ENCODE data around the gene GMDS.

GMDS gene

GRCh38 chr6:1586256-1586655 lies 659.1 kb downstream of the GMDS start:
- Histone ChIP-seq H3F3A (ENCODE audit: insufficient read depth, low read length) (no peaks in the 10 kb centered on the region), H2AFZ (ENCODE audit: low read length) (no peak overlapping the region), H3K9me2 (replicated peaks; ENCODE audit: insufficient read depth, low read length) (no peaks in the 10 kb centered on the region), H3K9ac (ENCODE audit: low read length) (no peak overlapping the region), H3K79me2 (ENCODE audit: low read length) (no peaks in the 10 kb centered on the region), H4K20me1 (ENCODE audit: insufficient read depth, low read length) (no peaks in the 10 kb centered on the region), H3K4me1 (ENCODE audit: low read length) (no peaks in the 10 kb centered on the region), H3K4me3 (ENCODE audit: low read length) (no peak overlapping the region), H3K9me3 (replicated peaks; ENCODE audit: insufficient read depth, low read length) (no peaks in the 10 kb centered on the region), H3K27me3 (replicated peaks; ENCODE audit: insufficient read depth, low read length) (no peaks in the 10 kb centered on the region), H3K27ac (ENCODE audit: low read length) (no peak overlapping the region), H3K36me3 (replicated peaks; ENCODE audit: insufficient read depth, low read length) (no peaks in the 10 kb centered on the region), H3K4me2 (ENCODE audit: low read depth, low read length) (no peak overlapping the region)
- no peak for DNase-seq
- TF ChIP-seq EZH2phosphoT487 (IDR thresholded peaks at IDR 0.05; ENCODE audit: low read length) (no peak), EZH2 (optimal IDR thresholded peaks at IDR 0.05; ENCODE audit: low read depth, low read length) (no peak), CTCF (IDR thresholded peaks at IDR 0.05; ENCODE audit: low read length) (no peak)

GRCh38 chr6:1585669-1586049 lies 659.7 kb downstream of the GMDS start:
- Histone ChIP-seq H4K20me1 (ENCODE audit: insufficient read depth, low read length) (no peaks in the 10 kb centered on the region), H3K27me3 (replicated peaks; ENCODE audit: insufficient read depth, low read length) (no peaks in the 10 kb centered on the region), H3K4me1 (ENCODE audit: low read length) (no peaks in the 10 kb centered on the region), H3K36me3 (replicated peaks; ENCODE audit: insufficient read depth, low read length) (no peaks in the 10 kb centered on the region), H3K27ac (ENCODE audit: low read length) (no peak overlapping the region), H3F3A (ENCODE audit: insufficient read depth, low read length) (no peaks in the 10 kb centered on the region), H3K9me2 (replicated peaks; ENCODE audit: insufficient read depth, low read length) (no peaks in the 10 kb centered on the region), H3K9ac (ENCODE audit: low read length) (no peak overlapping the region), H3K4me3 (ENCODE audit: low read length) (no peak overlapping the region), H3K4me2 (ENCODE audit: low read depth, low read length) (no peak overlapping the region), H3K79me2 (ENCODE audit: low read length) (no peaks in the 10 kb centered on the region), H3K9me3 (replicated peaks; ENCODE audit: insufficient read depth, low read length) (no peaks in the 10 kb centered on the region), H2AFZ (ENCODE audit: low read length) (no peak overlapping the region)
- no peak for TF ChIP-seq EZH2 (optimal IDR thresholded peaks at IDR 0.05; ENCODE audit: low read depth, low read length)
- no peak for TF ChIP-seq CTCF (IDR thresholded peaks at IDR 0.05; ENCODE audit: low read length)
- TF ChIP-seq EZH2phosphoT487 (IDR thresholded peaks at IDR 0.05; ENCODE audit: low read length): no peak
- DNase-seq: no peak

- Histone ChIP-seq H4K20me1 (ENCODE audit: insufficient read depth, low read length) (no peaks in the 10 kb centered on the region), H3K27me3 (replicated peaks; ENCODE audit: insufficient read depth, low read length) (no peaks in the 10 kb centered on the region), H3K4me1 (ENCODE audit: low read length) (no peaks in the 10 kb centered on the region), H3F3A (ENCODE audit: insufficient read depth, low read length) (no peaks in the 10 kb centered on the region), H3K9ac (ENCODE audit: low read length) (no peak overlapping the region), H3K79me2 (ENCODE audit: low read length) (no peaks in the 10 kb centered on the region), H3K4me3 (ENCODE audit: low read length) (no peak overlapping the region), H3K9me3 (replicated peaks; ENCODE audit: insufficient read depth, low read length) (no peaks in the 10 kb centered on the region), H3K4me2 (ENCODE audit: low read depth, low read length) (no peak overlapping the region), H3K27ac (ENCODE audit: low read length) (no peak overlapping the region), H3K9me2 (replicated peaks; ENCODE audit: insufficient read depth, low read length) (no peaks in the 10 kb centered on the region), H3K36me3 (replicated peaks; ENCODE audit: insufficient read depth, low read length) (no peaks in the 10 kb centered on the region), H2AFZ (ENCODE audit: low read length) (no peak overlapping the region)
- TF ChIP-seq EZH2phosphoT487 (IDR thresholded peaks at IDR 0.05; ENCODE audit: low read length) (no peak), EZH2 (optimal IDR thresholded peaks at IDR 0.05; ENCODE audit: low read depth, low read length) (no peak), CTCF (IDR thresholded peaks at IDR 0.05; ENCODE audit: low read length) (no peak)
- DNase-seq: no peak
Measured at GRCh38 chr6:1584996-1585668, 660.3 kb downstream of the GMDS start.
